Measurements from ENCODE around the gene MSX2. TPM values are rescaled to one million over a fixed set of nuclear protein-coding genes. Genes with fewer than 3 reads are reported as not detected.

The MSX2 gene
- total and polyA plus RNA-seq, 2 donors from 2014 or later: 0.37 to 0.79 TPM

GRCh38 chr5:174720612-174721529 lies 3.5 kb upstream of the MSX2 start:
- Histone ChIP-seq H3K36me3 (ENCODE audit: control insufficient read depth in 2 of 3, insufficient read depth in 3 of 3, low read length in 3 of 3) (no peaks in the 10 kb centered on the region), H3K4me1 (ENCODE audit: control insufficient read depth in 2 of 3, insufficient read depth in 2 of 3, low read depth in 1 of 3, low read length in 3 of 3) (no peaks in the 10 kb centered on the region), H3K27ac (ENCODE audit: low read depth in 2 of 2, low read length in 2 of 2) (no peak overlapping the region), H3K27me3 (ENCODE audit: control insufficient read depth, insufficient read depth, low read length) (peaks cover 71% of the 10 kb centered on the region), H3K9ac (ENCODE audit: low read length in 3 of 3) (no peak overlapping the region), H3K9me3 (ENCODE audit: control insufficient read depth in 2 of 3, insufficient read depth in 1 of 3, low read length in 3 of 3) (no peaks in the 10 kb centered on the region), H3K4me3 (ENCODE audit: low read length in 3 of 3) (no peak overlapping the region)
- peak in 4 of 5 donors; percentile 64 to 80 (median 69) for DNase-seq
- intact Hi-C loops (cut with DNase I): no loop called here
- TF ChIP-seq CTCF (IDR thresholded peaks at IDR 0.05; ENCODE audit: borderline replicate concordance, extremely low read depth, insufficient read depth): no peak
- FAIRE-seq: no peak

GRCh38 chr5:174721530-174722432 lies 2.6 kb upstream of the MSX2 start:
- Histone ChIP-seq H3K9me3 (ENCODE audit: control insufficient read depth in 2 of 3, insufficient read depth in 1 of 3, low read length in 3 of 3) (no peaks in the 10 kb centered on the region), H3K27ac (ENCODE audit: low read depth in 2 of 2, low read length in 2 of 2) (no peak overlapping the region), H3K4me1 (ENCODE audit: control insufficient read depth in 2 of 3, insufficient read depth in 2 of 3, low read depth in 1 of 3, low read length in 3 of 3) (no peaks in the 10 kb centered on the region), H3K9ac (ENCODE audit: low read length in 3 of 3) (no peak overlapping the region), H3K4me3 (ENCODE audit: low read length in 3 of 3) (no peak overlapping the region), H3K36me3 (ENCODE audit: control insufficient read depth in 2 of 3, insufficient read depth in 3 of 3, low read length in 3 of 3) (no peaks in the 10 kb centered on the region), H3K27me3 (ENCODE audit: control insufficient read depth, insufficient read depth, low read length) (peaks cover 75% of the 10 kb centered on the region)
- TF ChIP-seq CTCF (IDR thresholded peaks at IDR 0.05; ENCODE audit: borderline replicate concordance, extremely low read depth, insufficient read depth): no peak
- FAIRE-seq (no peak), DNase-seq (peak in 1 of 5 donors; percentile 31)
- intact Hi-C loops (cut with DNase I): no loop called here

GRCh38 chr5:174722500-174722899 lies 1.9 kb upstream of the MSX2 start:
- Histone ChIP-seq H3K9me3 (ENCODE audit: control insufficient read depth in 2 of 3, insufficient read depth in 1 of 3, low read length in 3 of 3) (no peaks in the 10 kb centered on the region), H3K9ac (ENCODE audit: low read length in 3 of 3) (no peak overlapping the region), H3K27ac (ENCODE audit: low read depth in 2 of 2, low read length in 2 of 2) (no peak overlapping the region), H3K36me3 (ENCODE audit: control insufficient read depth in 2 of 3, insufficient read depth in 3 of 3, low read length in 3 of 3) (no peaks in the 10 kb centered on the region), H3K4me3 (ENCODE audit: low read length in 3 of 3) (no peak overlapping the region), H3K27me3 (ENCODE audit: control insufficient read depth, insufficient read depth, low read length) (peaks cover 79% of the 10 kb centered on the region), H3K4me1 (ENCODE audit: control insufficient read depth in 2 of 3, insufficient read depth in 2 of 3, low read depth in 1 of 3, low read length in 3 of 3) (no peaks in the 10 kb centered on the region)
- DNase-seq (no peak), FAIRE-seq (no peak)
- no peak for TF ChIP-seq CTCF (IDR thresholded peaks at IDR 0.05; ENCODE audit: borderline replicate concordance, extremely low read depth, insufficient read depth)
- intact Hi-C loops (cut with DNase I): no loop called here
